H1 (cell line): ENCODE measurements around the gene LRIT2. TPM values are rescaled to one million over a fixed set of nuclear protein-coding genes. Genes with fewer than 3 reads are reported as not detected.

Source experiments
- CTCF ChIA-PET: fragments of 300-600 bp; sonication (Branson Sonifier 250); formaldehyde crosslinking; loops from one replicate; lab custom pipeline; 2021; ENCODE audit not compliant: partially characterized antibody; lab: Charles Lee
- POLR2A ChIA-PET: fragments of 300-600 bp; sonication (Branson Sonifier 250); formaldehyde crosslinking; loops from one replicate; lab custom pipeline; 2021; ENCODE audit warnings: inconsistent platforms; ENCODE audit not compliant: partially characterized antibody; lab: Charles Lee
- DNase-seq, 2 experiments: peaks; one replicate each; pipeline versions ENCODE4 v3.0.0 to v3.0.0-alpha.2; 2010 to 2022; ENCODE audit warnings: low spot score in 2 of 2, low read depth in 1 of 2, mixed read lengths in 1 of 2
- FAIRE-seq: peaks from 2 replicates; lab custom pipeline; 2011; peaks lifted over from hg19 to GRCh38; lab: Jason Lieb, UNC
- H2AFZ ChIP-seq: 2 replicates; pipeline ENCODE4 v1.8.1; 2012; ENCODE audit warnings: low read length, inconsistent platforms
- H2AK5ac ChIP-seq: 2 replicates; pipeline ENCODE4 v1.6.1; 2013; ENCODE audit warnings: low read depth, low read length
- H2BK120ac ChIP-seq: replicated peaks from 2 replicates; pipeline ENCODE3; 2013; ENCODE audit warnings: low read depth, low read length, inconsistent platforms
- H2BK12ac ChIP-seq: 2 replicates; pipeline ENCODE4 v1.6.1; 2013; ENCODE audit warnings: low read depth, low read length
- H2BK15ac ChIP-seq: 2 replicates; pipeline ENCODE4 v1.6.1; 2013; ENCODE audit warnings: low read length
- H2BK20ac ChIP-seq: 2 replicates; pipeline ENCODE4 v1.6.1; 2013; ENCODE audit warnings: low read length
- H2BK5ac ChIP-seq: 2 replicates; pipeline ENCODE4 v1.6.1; 2013; ENCODE audit warnings: low read depth, low read length
- H3K14ac ChIP-seq: 2 replicates; pipeline ENCODE4 v1.6.1; 2013; ENCODE audit warnings: inconsistent platforms; ENCODE audit not compliant: insufficient read length
- H3K18ac ChIP-seq: 2 replicates; pipeline ENCODE4 v1.6.1; 2013; ENCODE audit warnings: low read length; ENCODE audit errors: extremely low read depth
- H3K23ac ChIP-seq: 2 replicates; pipeline ENCODE4 v1.6.1; 2013; ENCODE audit warnings: inconsistent platforms; ENCODE audit not compliant: insufficient read length
- H3K23me2 ChIP-seq: 2 replicates; pipeline ENCODE4 v1.6.1; 2013; ENCODE audit warnings: low read depth, low read length
- H3K27ac ChIP-seq: 2 replicates; pipeline ENCODE4 v1.6.1; 2011; ENCODE audit warnings: low read depth, low read length, inconsistent platforms
- H3K27me3 ChIP-seq, 4 experiments: replicated peaks in 1 of 4; 1 replicate in 1 of 4; 2 replicates in 3 of 4; pipeline versions ENCODE4 v1.6.1 to v1.8.1; 2011 to 2013; ENCODE audit warnings: low read length in 3 of 4, mild to moderate bottlenecking in 3 of 4, inconsistent platforms in 2 of 4, mixed read lengths in 2 of 4, moderate library complexity in 1 of 4; ENCODE audit not compliant: control insufficient read depth in 3 of 4, insufficient read depth in 3 of 4; ENCODE audit errors: extremely low read depth in 1 of 4
- H3K36me3 ChIP-seq, 4 experiments: 2 replicates each; pipeline versions ENCODE4 v1.6.1 to v1.8.1; 2011 to 2013; ENCODE audit warnings: mild to moderate bottlenecking in 4 of 4, low read length in 3 of 4, moderate library complexity in 2 of 4, control low read depth in 1 of 4, inconsistent platforms in 1 of 4; ENCODE audit not compliant: insufficient read depth in 4 of 4, control insufficient read depth in 2 of 4
- H3K4ac ChIP-seq: replicated peaks from 2 replicates; pipeline ENCODE3; 2013; ENCODE audit warnings: low read length, low read depth, mixed read lengths, inconsistent platforms; ENCODE audit not compliant: insufficient read length
- H3K4me1 ChIP-seq, 4 experiments: replicated peaks in 1 of 4; 1 replicate in 1 of 4; 2 replicates in 3 of 4; pipeline versions ENCODE4 v1.6.1 to v1.8.1; 2011 to 2013; ENCODE audit warnings: low read length in 3 of 4, inconsistent platforms in 2 of 4, mixed read lengths in 1 of 4; ENCODE audit not compliant: insufficient read depth in 4 of 4, control insufficient read depth in 3 of 4
- H3K4me2 ChIP-seq, 2 experiments: 2 replicates each; pipeline versions ENCODE4 v1.6.1 to v1.8.1; 2011 to 2013; ENCODE audit warnings: low read depth in 2 of 2, low read length in 2 of 2, control low read depth in 1 of 2, inconsistent platforms in 1 of 2, mild to moderate bottlenecking in 1 of 2; ENCODE audit not compliant: insufficient read depth in 1 of 2
- H3K4me3 ChIP-seq, 4 experiments: fragments of 200-600, 300-600 bp in 1 of 4; sonication (generic), shearing (Covaris generic), sonication (Bioruptor Twin) in 1 of 4; 2 replicates each; pipeline versions ENCODE4 v1.5.1 to v1.8.1; 2011 to 2016; ENCODE audit warnings: low read length in 4 of 4, low read depth in 3 of 4, control low read depth in 2 of 4, inconsistent platforms in 2 of 4, mild to moderate bottlenecking in 2 of 4, mixed read lengths in 1 of 4, moderate library complexity in 1 of 4; ENCODE audit not compliant: insufficient read depth in 2 of 4; ENCODE audit errors: extremely low read depth in 1 of 4
- H3K56ac ChIP-seq: replicated peaks from 2 replicates; pipeline ENCODE3; 2013; ENCODE audit warnings: low read depth, mild to moderate bottlenecking, mixed read lengths, low read length, inconsistent platforms; ENCODE audit not compliant: insufficient read length
- H3K79me1 ChIP-seq: 2 replicates; pipeline ENCODE4 v1.6.1; 2013; ENCODE audit warnings: low read depth, low read length, control low read depth
- H3K79me2 ChIP-seq, 2 experiments: 2 replicates each; pipeline versions ENCODE4 v1.6.1 to v1.8.1; 2012 to 2013; ENCODE audit warnings: low read length in 2 of 2, mild to moderate bottlenecking in 2 of 2, inconsistent platforms in 1 of 2; ENCODE audit not compliant: insufficient read depth in 2 of 2, control insufficient read depth in 1 of 2
- H3K9ac ChIP-seq, 4 experiments: replicated peaks in 1 of 4; 1 replicate in 1 of 4; 2 replicates in 3 of 4; pipeline versions ENCODE4 v1.6.1 to v1.8.1; 2011 to 2013; ENCODE audit warnings: low read depth in 3 of 4, low read length in 3 of 4, control low read depth in 2 of 4, mild to moderate bottlenecking in 2 of 4, moderate library complexity in 2 of 4, inconsistent platforms in 1 of 4; ENCODE audit errors: extremely low read depth in 1 of 4
- H3K9me3 ChIP-seq, 2 experiments: 2 replicates each; pipeline versions ENCODE4 v1.6.1 to v1.8.1; 2012 to 2013; ENCODE audit warnings: mild to moderate bottlenecking in 2 of 2, moderate library complexity in 2 of 2, control low read depth in 1 of 2, inconsistent platforms in 1 of 2, low read depth in 1 of 2, low read length in 1 of 2, mixed read lengths in 1 of 2; ENCODE audit not compliant: insufficient read depth in 2 of 2
- H4K20me1 ChIP-seq, 2 experiments: replicated peaks in 1 of 2; 2 replicates each; pipeline versions ENCODE3 to v1.8.1; 2011 to 2013; ENCODE audit warnings: inconsistent platforms in 2 of 2, low read length in 2 of 2, mild to moderate bottlenecking in 1 of 2; ENCODE audit not compliant: insufficient read depth in 2 of 2, control insufficient read depth in 1 of 2
- H4K5ac ChIP-seq: 2 replicates; pipeline ENCODE4 v1.6.1; 2013; ENCODE audit warnings: low read length, low read depth, mixed read lengths, inconsistent platforms; ENCODE audit not compliant: insufficient read length
- H4K8ac ChIP-seq: 2 replicates; pipeline ENCODE4 v1.8.0; 2013; ENCODE audit warnings: mild to moderate bottlenecking, moderate library complexity, low read length, inconsistent platforms; ENCODE audit not compliant: insufficient read depth; ENCODE audit errors: extremely low read depth
- H4K91ac ChIP-seq: replicated peaks from 2 replicates; pipeline ENCODE3; 2013; ENCODE audit warnings: low read length, mixed read lengths, inconsistent platforms; ENCODE audit not compliant: insufficient read length
- BCL11A ChIP-seq, 2 experiments: IDR thresholded peaks; one replicate each; pipeline ENCODE4 v1.6.1; 2011; ENCODE audit warnings: low read depth in 2 of 2, low read length in 2 of 2, mild to moderate bottlenecking in 2 of 2
- CBX8 ChIP-seq: fragments of 300-800, 300-1000 bp; sonication (generic); IDR thresholded peaks from 2 replicates; pipeline ENCODE4 v1.7.1; 2016; ENCODE audit warnings: low read depth, low read length, borderline replicate concordance
- CHD1 ChIP-seq: IDR thresholded peaks from 2 replicates; pipeline ENCODE4 v1.6.1; 2012; ENCODE audit warnings: low read depth, low read length, improper control_type of control experiment
- EGR1 ChIP-seq: IDR thresholded peaks from 2 replicates; pipeline ENCODE4 v1.6.1; 2011; ENCODE audit warnings: low read depth, low read length, borderline replicate concordance
- EZH2 ChIP-seq: fragments of 200-600 bp; sonication (generic); IDR thresholded peaks from 2 replicates; pipeline ENCODE4 v1.7.1; 2012; ENCODE audit warnings: low read depth, mild to moderate bottlenecking, moderate library complexity, low read length, inconsistent platforms; ENCODE audit not compliant: severe bottlenecking
- KDM4A ChIP-seq: IDR thresholded peaks from one replicate; pipeline ENCODE4 v1.7.1; 2012; ENCODE audit warnings: low read depth, mild to moderate bottlenecking, moderate library complexity, low read length, inconsistent platforms; ENCODE audit not compliant: severe bottlenecking
- NANOG ChIP-seq: IDR thresholded peaks from 2 replicates; pipeline ENCODE4 v1.6.1; 2011; ENCODE audit warnings: low read length, low read depth, mild to moderate bottlenecking, inconsistent platforms; ENCODE audit not compliant: insufficient read depth, poor library complexity, severe bottlenecking
- RFX5 ChIP-seq: IDR thresholded peaks from 2 replicates; pipeline ENCODE4 v1.6.1; 2011; ENCODE audit warnings: low read depth, low read length, improper control_type of control experiment, borderline replicate concordance
- SP1 ChIP-seq: IDR thresholded peaks from 2 replicates; pipeline ENCODE4 v1.6.1; 2011; ENCODE audit warnings: low read depth, low read length
- SRF ChIP-seq: IDR thresholded peaks from 2 replicates; pipeline ENCODE4 v1.6.1; 2011; ENCODE audit warnings: mild to moderate bottlenecking, low read depth, low read length, moderate library complexity
- USF2 ChIP-seq: IDR thresholded peaks from 2 replicates; pipeline ENCODE4 v1.6.1; 2011; ENCODE audit warnings: low read length, improper control_type of control experiment
- YY1 ChIP-seq: IDR thresholded peaks from 2 replicates; pipeline ENCODE4 v1.6.1; 2011; ENCODE audit warnings: low read depth, mild to moderate bottlenecking, low read length
- WGBS, 2 experiments: shearing (Covaris generic) in 1 of 2; methylation state at CpG; one replicate each; pipeline versions ENCODE4 v1.1.6 to v1.1.7; 2013 to 2015; ENCODE audit warnings: low lambda C conversion rate in 2 of 2, mixed read lengths in 2 of 2, inconsistent platforms in 1 of 2, low coverage in 1 of 2, missing lambda C conversion rate in 1 of 2; ENCODE audit not compliant: insufficient replicate concordance in 2 of 2, insufficient coverage in 1 of 2, insufficient read length in 1 of 2; ENCODE audit errors: extremely low coverage in 1 of 2, missing lambda C conversion rate in 1 of 2; 5-methylcytosine and 5-hydroxymethylcytosine counted together
- polyA plus RNA-seq, 7 experiments: library from polyadenylated mRNA; depleted of rRNA in 3 of 7; stranded (reverse) in 5 of 7; unstranded in 2 of 7; fragments of >200 nt in 5 of 7; fragments of 200-250 nt in 2 of 7; gene quantifications; 1 replicate in 5 of 7; 2 replicates in 1 of 7; 4 replicates in 1 of 7; pipeline versions ENCODE4 v1.2.1 to v1.2.3, GENCODE V29; 2011 to 2013; ENCODE audit warnings: missing spikeins in 2 of 7, mixed read lengths in 2 of 7
- total RNA-seq: library from RNA; stranded (reverse); fragmentation: NEBNext Ultra II Directional; extraction: Animal tissue kit (Norgen Biotek cat#: 25700); gene quantifications from 2 replicates; pipeline ENCODE4 v1.2.1, GENCODE V29; 2021

Gene LRIT2
- total and polyA plus RNA-seq, 2 of the 8 experiments (the other 6 are each of a cell fraction or from before 2014, with no cell fraction given) = not detected

DNA sequence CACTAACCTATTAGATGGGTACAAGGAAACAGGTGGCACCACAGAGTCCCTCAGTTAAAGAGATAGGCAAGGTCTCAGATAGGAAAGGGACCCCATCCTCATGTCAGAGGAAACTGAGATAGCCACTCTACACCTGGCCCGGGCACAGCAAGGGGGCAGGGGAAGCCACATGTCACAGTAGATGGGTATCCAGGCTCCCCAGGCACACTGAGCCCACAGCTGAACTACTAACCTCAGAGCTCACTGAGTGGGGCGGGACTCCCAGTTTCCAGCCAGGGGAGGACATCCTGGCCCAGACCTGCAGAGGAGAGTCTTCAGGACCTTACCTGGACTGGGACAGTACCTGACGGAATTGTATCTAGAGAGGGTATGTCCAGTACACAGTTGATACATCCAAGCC, 34.7 kb downstream of the LRIT2 start:
- no peak overlapping the region for H2AFZ ChIP-seq
- H2BK12ac ChIP-seq = no peak overlapping the region
- peaks cover 0 to 25% (median 23%) of the 10 kb centered on the region in 4 experiments; a peak in 6 of 7 replicates for H3K27me3 ChIP-seq
- peaks cover 4% of the 10 kb centered on the region; the same call in 1 of the 2 replicates for H3K79me1 ChIP-seq
- no peak overlapping the region for H3K4me3 ChIP-seq
- whole genome bisulfite sequencing, 2 experiments = 83% methylated on average over 3 of the region's 3 CpGs; no CpG with 5 or more reads in 1 of the 2 experiments
- POLR2A ChIA-PET = interaction anchor here (1.5 to 2.1 kb wide), 2 partner anchors 32 to 49 kb away, joined by 4 read pairs; no protein-coding TSS in a partner anchor
- no peak overlapping the region for H3K56ac ChIP-seq
- no peak overlapping the region for H2BK120ac ChIP-seq
- H3K4me1 ChIP-seq = peaks cover 0 to 5% (median 2%) of the 10 kb centered on the region in 4 experiments; a peak in 4 of 7 replicates
- peaks cover 22% of the 10 kb centered on the region; the same call in 1 of the 2 replicates for H3K23me2 ChIP-seq
- H3K18ac ChIP-seq = no peak overlapping the region
- CTCF ChIA-PET = interaction anchor here (1.0 to 8.6 kb wide), 6 partner anchors 13 to 51 kb away, joined by 3 to 64 read pairs (median 14); partner anchors contain the start of gene GHITM
- H3K79me2 ChIP-seq = no peaks in the 10 kb centered on the region
- DNase-seq (no peak), FAIRE-seq (no peak)
- H2BK15ac ChIP-seq = no peak overlapping the region
- H4K91ac ChIP-seq = no peak overlapping the region
- H3K27ac ChIP-seq = no peak overlapping the region
- H4K5ac ChIP-seq = no peak overlapping the region
- no peak overlapping the region for H3K4me2 ChIP-seq
- no peaks in the 10 kb centered on the region for H3K9me3 ChIP-seq
- no peak overlapping the region for H3K9ac ChIP-seq
- peaks cover 0 to 8% of the 10 kb centered on the region in 2 experiments for H4K20me1 ChIP-seq
- H3K36me3 ChIP-seq = no peaks in the 10 kb centered on the region; a peak in 1 of 8 replicates
- H3K14ac ChIP-seq = no peak overlapping the region
- H3K4ac ChIP-seq = no peak overlapping the region
- no peak overlapping the region for H4K8ac ChIP-seq
- no peak overlapping the region for H2BK5ac ChIP-seq
- H3K23ac ChIP-seq = no peak overlapping the region
- H2BK20ac ChIP-seq = no peak overlapping the region
- no peak overlapping the region for H2AK5ac ChIP-seq
- TF ChIP-seq EZH2 (no peak), CBX8 (no peak), CHD1 (no peak), NANOG (no peak), EGR1 (no peak), BCL11A (IDR thresholded peaks at IDR 0.05; ENCODE audit: low read depth in 2 of 2, low read length in 2 of 2) (no peak), SP1 (no peak), SRF (no peak), KDM4A (no peak), USF2 (no peak), RFX5 (no peak), YY1 (no peak)
